ENCODE measurements around the gene OASL. TPM values are rescaled to one million over a fixed set of nuclear protein-coding genes. Genes with fewer than 3 reads are reported as not detected.

Gene OASL
- total RNA-seq, 3 donors from 2014 or later (not counting 1 experiment from before 2014, with no cell fraction given): 7.5 to 48.0 (median 35.2) TPM

DNA sequence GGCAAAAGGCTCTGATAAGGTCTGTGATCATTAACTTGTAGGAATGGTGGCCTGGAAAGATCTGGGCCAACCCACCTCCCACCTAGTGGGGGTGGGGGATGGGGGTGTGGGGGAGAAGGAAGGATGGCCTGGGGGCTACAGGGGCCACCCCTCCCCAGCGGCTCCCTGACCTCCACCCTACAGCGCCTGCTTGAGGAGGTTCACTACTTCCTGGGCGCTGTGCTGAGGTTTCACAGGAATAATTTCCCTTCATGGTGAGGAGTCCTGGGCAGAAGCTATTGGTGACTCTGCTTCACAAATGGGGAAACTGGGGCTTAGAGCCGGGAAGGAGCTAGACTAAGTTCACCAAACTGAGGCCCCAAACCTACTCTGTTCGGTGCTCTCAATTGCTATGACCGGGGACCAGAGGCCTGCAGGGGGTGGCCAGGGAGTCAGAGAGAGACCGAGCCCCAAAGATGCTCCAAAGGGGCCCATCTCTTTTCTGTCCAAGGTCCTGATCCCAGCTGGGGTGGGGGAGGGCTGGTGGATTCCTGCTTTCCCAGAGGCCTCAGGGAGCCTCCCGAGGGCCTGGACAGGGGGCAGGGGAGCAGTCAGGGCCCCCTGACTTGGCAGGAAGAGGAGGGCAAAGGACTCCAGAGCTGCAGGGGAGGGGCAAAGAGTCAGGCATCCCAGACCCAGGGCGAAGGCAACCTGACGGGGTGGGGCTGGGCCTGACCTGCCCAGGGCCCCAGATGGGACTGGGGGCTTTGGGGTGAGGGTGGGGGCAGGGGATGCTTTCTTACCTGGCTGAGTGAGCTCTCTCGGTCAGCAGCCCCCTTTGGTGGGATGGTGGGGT, 59.0 kb downstream of the OASL start:
- no peaks in the 10 kb centered on the region for H3K4me1 Mint-ChIP-seq
- DNase-seq: no peak
- H3K27ac Mint-ChIP-seq: no peak overlapping the region
- no peaks in the 10 kb centered on the region for H3K4me1 ChIP-seq (ENCODE audit: control insufficient read depth, insufficient read depth, low read length)
- H3K27me3 ChIP-seq (ENCODE audit: control insufficient read depth, insufficient read depth, low read length): no peaks in the 10 kb centered on the region
- WGBS (ENCODE audit: insufficient coverage): 87% methylated on average over 10 of the region's 11 CpGs
- no peak overlapping the region for H3K4me3 Mint-ChIP-seq
- no peaks in the 10 kb centered on the region for H3K36me3 ChIP-seq (ENCODE audit: control insufficient read depth, insufficient read depth, low read length)
- no peaks in the 10 kb centered on the region for H3K9me3 ChIP-seq (ENCODE audit: control insufficient read depth, insufficient read depth, low read length)
- H3K27me3 Mint-ChIP-seq (ENCODE audit: low read depth in 2 of 2): peaks cover 0 to 3% of the 10 kb centered on the region in 2 donors
- TF ChIP-seq, protein P1, sequence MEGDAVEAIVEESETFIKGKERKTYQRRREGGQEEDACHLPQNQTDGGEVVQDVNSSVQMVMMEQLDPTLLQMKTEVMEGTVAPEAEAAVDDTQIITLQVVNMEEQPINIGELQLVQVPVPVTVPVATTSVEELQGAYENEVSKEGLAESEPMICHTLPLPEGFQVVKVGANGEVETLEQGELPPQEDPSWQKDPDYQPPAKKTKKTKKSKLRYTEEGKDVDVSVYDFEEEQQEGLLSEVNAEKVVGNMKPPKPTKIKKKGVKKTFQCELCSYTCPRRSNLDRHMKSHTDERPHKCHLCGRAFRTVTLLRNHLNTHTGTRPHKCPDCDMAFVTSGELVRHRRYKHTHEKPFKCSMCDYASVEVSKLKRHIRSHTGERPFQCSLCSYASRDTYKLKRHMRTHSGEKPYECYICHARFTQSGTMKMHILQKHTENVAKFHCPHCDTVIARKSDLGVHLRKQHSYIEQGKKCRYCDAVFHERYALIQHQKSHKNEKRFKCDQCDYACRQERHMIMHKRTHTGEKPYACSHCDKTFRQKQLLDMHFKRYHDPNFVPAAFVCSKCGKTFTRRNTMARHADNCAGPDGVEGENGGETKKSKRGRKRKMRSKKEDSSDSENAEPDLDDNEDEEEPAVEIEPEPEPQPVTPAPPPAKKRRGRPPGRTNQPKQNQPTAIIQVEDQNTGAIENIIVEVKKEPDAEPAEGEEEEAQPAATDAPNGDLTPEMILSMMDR (IDR thresholded peaks at IDR 0.05): no peak
- H3K27ac ChIP-seq (ENCODE audit: low read length): no peak overlapping the region
- no peak overlapping the region for H3K4me3 ChIP-seq (ENCODE audit: low read length)
- H3K36me3 Mint-ChIP-seq: no peaks in the 10 kb centered on the region
- intact Hi-C loops (cut with micrococcal nuclease): no loop called here
- no peak for ATAC-seq
- H3K9me3 Mint-ChIP-seq: no peaks in the 10 kb centered on the region

DNA sequence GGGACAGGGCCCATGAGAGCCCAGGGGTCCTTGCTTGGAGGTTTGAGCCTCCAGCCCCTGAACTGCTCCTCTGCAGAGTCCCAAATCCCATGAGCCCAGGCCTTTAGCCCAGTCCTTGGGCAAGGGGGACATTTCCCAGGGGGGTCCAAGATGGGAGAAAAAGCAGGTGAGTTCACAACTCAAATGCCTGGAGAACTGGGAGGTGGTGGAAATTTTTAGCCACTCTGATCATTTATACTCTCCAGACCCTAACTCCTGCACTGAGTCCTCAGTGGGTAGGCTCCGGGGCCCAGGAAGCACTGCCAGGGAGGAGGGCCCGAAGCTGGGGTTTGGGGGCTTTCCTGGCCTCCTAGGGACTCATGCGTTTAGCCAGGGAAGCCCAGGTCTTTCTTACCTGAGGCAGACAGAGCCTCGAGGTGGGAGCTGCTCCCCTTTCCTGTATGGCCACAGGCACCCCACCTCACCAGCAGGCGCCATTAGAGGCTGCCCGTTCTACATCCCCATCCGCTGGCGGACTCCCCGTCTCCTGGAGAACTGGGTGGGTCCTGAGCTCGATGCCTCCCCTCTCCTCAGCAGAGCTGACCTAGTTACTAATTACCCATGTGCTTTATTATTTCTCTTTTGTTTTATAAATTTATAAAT, 59.7 kb downstream of the OASL start:
- ATAC-seq (no peak), DNase-seq (no peak)
- no peaks in the 10 kb centered on the region for H3K36me3 Mint-ChIP-seq
- H3K27ac Mint-ChIP-seq: no peak overlapping the region
- intact Hi-C loops (cut with micrococcal nuclease): no loop called here
- Histone ChIP-seq H3K4me1 (ENCODE audit: control insufficient read depth, insufficient read depth, low read length) (no peaks in the 10 kb centered on the region), H3K27me3 (ENCODE audit: control insufficient read depth, insufficient read depth, low read length) (no peaks in the 10 kb centered on the region), H3K27ac (ENCODE audit: low read length) (no peak overlapping the region), H3K9me3 (ENCODE audit: control insufficient read depth, insufficient read depth, low read length) (no peaks in the 10 kb centered on the region), H3K4me3 (ENCODE audit: low read length) (no peak overlapping the region), H3K36me3 (ENCODE audit: control insufficient read depth, insufficient read depth, low read length) (no peaks in the 10 kb centered on the region)
- peaks cover 0 to 2% of the 10 kb centered on the region in 2 donors for H3K27me3 Mint-ChIP-seq (ENCODE audit: low read depth in 2 of 2)
- H3K4me1 Mint-ChIP-seq: no peaks in the 10 kb centered on the region
- no peak overlapping the region for H3K4me3 Mint-ChIP-seq
- TF ChIP-seq, protein P1 (IDR thresholded peaks at IDR 0.05): no peak
- H3K9me3 Mint-ChIP-seq: no peaks in the 10 kb centered on the region
- WGBS (ENCODE audit: insufficient coverage): 89% methylated on average over 9 of the region's 10 CpGs

DNA sequence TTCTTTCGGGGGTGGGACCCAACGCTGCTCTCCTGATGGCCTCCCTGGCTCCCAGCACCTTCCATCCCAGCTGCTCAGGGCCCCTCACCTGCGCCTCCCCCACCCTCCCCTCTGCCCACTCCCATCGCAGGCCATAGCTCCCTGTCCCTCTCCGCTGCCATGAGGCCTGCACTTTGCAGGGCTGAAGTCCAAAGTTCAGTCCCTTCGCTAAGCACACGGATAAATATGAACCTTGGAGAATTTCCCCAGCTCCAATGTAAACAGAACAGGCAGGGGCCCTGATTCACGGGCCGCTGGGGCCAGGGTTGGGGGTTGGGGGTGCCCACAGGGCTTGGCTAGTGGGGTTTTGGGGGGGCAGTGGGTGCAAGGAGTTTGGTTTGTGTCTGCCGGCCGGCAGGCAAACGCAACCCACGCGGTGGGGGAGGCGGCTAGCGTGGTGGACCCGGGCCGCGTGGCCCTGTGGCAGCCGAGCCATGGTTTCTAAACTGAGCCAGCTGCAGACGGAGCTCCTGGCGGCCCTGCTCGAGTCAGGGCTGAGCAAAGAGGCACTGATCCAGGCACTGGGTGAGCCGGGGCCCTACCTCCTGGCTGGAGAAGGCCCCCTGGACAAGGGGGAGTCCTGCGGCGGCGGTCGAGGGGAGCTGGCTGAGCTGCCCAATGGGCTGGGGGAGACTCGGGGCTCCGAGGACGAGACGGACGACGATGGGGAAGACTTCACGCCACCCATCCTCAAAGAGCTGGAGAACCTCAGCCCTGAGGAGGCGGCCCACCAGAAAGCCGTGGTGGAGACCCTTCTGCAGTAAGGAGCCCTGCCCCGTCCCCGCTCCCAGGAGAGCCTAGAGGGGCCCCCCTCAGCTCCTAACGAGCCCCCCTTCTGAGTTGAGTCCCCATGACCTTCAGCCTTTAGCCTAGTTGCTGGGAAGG, 60.5 kb downstream of the OASL start, which contains the start of gene HNF1A:
HNF1A (plus strand) TSS at position 248 of the 924 bp plus-strand sequence; CDS start at position 474, 226 bp downstream.
- Histone ChIP-seq H3K36me3 (ENCODE audit: control insufficient read depth, insufficient read depth, low read length) (no peaks in the 10 kb centered on the region), H3K27me3 (ENCODE audit: control insufficient read depth, insufficient read depth, low read length) (no peaks in the 10 kb centered on the region), H3K27ac (ENCODE audit: low read length) (no peak within 1 kb of the TSS), H3K4me3 (ENCODE audit: low read length) (no peak within 1 kb of the TSS), H3K4me1 (ENCODE audit: control insufficient read depth, insufficient read depth, low read length) (no peaks in the 10 kb centered on the region), H3K9me3 (ENCODE audit: control insufficient read depth, insufficient read depth, low read length) (no peaks in the 10 kb centered on the region)
- H3K27ac Mint-ChIP-seq: no peak within 1 kb of the TSS
- H3K9me3 Mint-ChIP-seq: no peaks in the 10 kb centered on the region
- TF ChIP-seq, protein P1 (IDR thresholded peaks at IDR 0.05): no peak
- no peaks in the 10 kb centered on the region for H3K36me3 Mint-ChIP-seq
- no peaks in the 10 kb centered on the region for H3K27me3 Mint-ChIP-seq (ENCODE audit: low read depth in 2 of 2)
- no peak within 1 kb of the TSS for H3K4me3 Mint-ChIP-seq
- 90% methylated on average over 40 of the region's 40 CpGs for WGBS (ENCODE audit: insufficient coverage)
- intact Hi-C loops (cut with micrococcal nuclease): no loop called here
- DNase-seq: no peak
- no peaks in the 10 kb centered on the region for H3K4me1 Mint-ChIP-seq
- ATAC-seq: no peak

All from natural killer cell (primary cell).